RWPE2 (cell line): ENCODE measurements around the gene KLF6.

Experiments
- ATAC-seq: fragments of 200-7000 bp; cut with Tn5 transposase; 3 replicates; pipeline ENCODE4 v1.9.1; 2021; ENCODE audit warnings: low read depth
- DNase-seq: peaks from one replicate; pipeline ENCODE4 v3.0.0-alpha.2; 2020; ENCODE audit warnings: low spot score
- H3K27ac ChIP-seq: fragments of 450-650 bp; 2 replicates; pipeline ENCODE4 v1.5.1; 2017; ENCODE audit warnings: mild to moderate bottlenecking; ENCODE audit not compliant: poor library complexity, severe bottlenecking
- H3K27me3 ChIP-seq: fragments of 250-450 bp; sonication (Bioruptor Pico); 2 replicates; pipeline ENCODE4 v1.5.1; 2021; ENCODE audit warnings: mild to moderate bottlenecking, moderate library complexity; ENCODE audit not compliant: insufficient read depth, poor library complexity, severe bottlenecking
- H3K36me3 ChIP-seq: fragments of 250-450 bp; sonication (Bioruptor Pico); 2 replicates; pipeline ENCODE4 v1.5.1; 2020; ENCODE audit warnings: low read depth, mild to moderate bottlenecking, moderate library complexity
- H3K4me1 ChIP-seq: fragments of 250-450 bp; sonication (Bioruptor Pico); 2 replicates; pipeline ENCODE4 v1.5.1; 2021; ENCODE audit warnings: mild to moderate bottlenecking, moderate library complexity; ENCODE audit not compliant: insufficient read depth, poor library complexity, severe bottlenecking
- H3K4me3 ChIP-seq: fragments of 250-450 bp; sonication (Bioruptor Pico); 2 replicates; pipeline ENCODE4 v1.5.1; 2021; ENCODE audit warnings: mild to moderate bottlenecking, moderate library complexity; ENCODE audit not compliant: severe bottlenecking
- H3K9me3 ChIP-seq: fragments of 250-450 bp; sonication (Bioruptor Pico); 2 replicates; pipeline ENCODE4 v1.5.1; 2021; ENCODE audit warnings: mild to moderate bottlenecking, moderate library complexity; ENCODE audit not compliant: severe bottlenecking
- CTCF ChIP-seq: fragments of 450-650 bp; IDR thresholded peaks from one replicate; pipeline ENCODE4 v1.5.1; 2017; ENCODE audit warnings: mild to moderate bottlenecking, moderate library complexity; ENCODE audit not compliant: poor library complexity, severe bottlenecking

The KLF6 gene

GRCh38 chr10:3792710-3793219 lies 7.8 kb upstream of the KLF6 start:
- no peaks in the 10 kb centered on the region for H3K4me1 ChIP-seq
- H3K9me3 ChIP-seq = peaks cover 4% of the 10 kb centered on the region
- H3K4me3 ChIP-seq = no peak overlapping the region
- DNase-seq = no peak
- ATAC-seq = no peak
- no peaks in the 10 kb centered on the region for H3K36me3 ChIP-seq
- TF ChIP-seq CTCF = no peak
- no peak overlapping the region for H3K27ac ChIP-seq
- no peaks in the 10 kb centered on the region for H3K27me3 ChIP-seq

- H3K9me3 ChIP-seq = peaks cover 4% of the 10 kb centered on the region
- no peaks in the 10 kb centered on the region for H3K27me3 ChIP-seq
- no peak overlapping the region for H3K4me3 ChIP-seq
- no peak overlapping the region for H3K27ac ChIP-seq
- no peaks in the 10 kb centered on the region for H3K36me3 ChIP-seq
- TF ChIP-seq CTCF = no peak
- H3K4me1 ChIP-seq = no peaks in the 10 kb centered on the region
- ATAC-seq (0 out of 3 replicates have a peak, but pooled peaks have one; percentile 27), DNase-seq (no peak)
These were observed 7.1 kb upstream of the KLF6 start for GRCh38 chr10:3791974-3792633.

- peaks cover 9% of the 10 kb centered on the region for H3K4me1 ChIP-seq
- DNase-seq (no peak), ATAC-seq (no peak)
- H3K27me3 ChIP-seq = no peaks in the 10 kb centered on the region
- TF ChIP-seq CTCF = no peak
- no peaks in the 10 kb centered on the region for H3K36me3 ChIP-seq
- H3K4me3 ChIP-seq = no peak overlapping the region
- H3K27ac ChIP-seq = no peak overlapping the region
- H3K9me3 ChIP-seq = peaks cover 4% of the 10 kb centered on the region
These were observed 5.8 kb upstream of the KLF6 start for GRCh38 chr10:3790858-3791257.

GRCh38 chr10:3790272-3790671 lies 5.3 kb upstream of the KLF6 start:
- Histone ChIP-seq H3K4me3 (no peak overlapping the region), H3K27ac (no peak overlapping the region), H3K4me1 (peaks cover 9% of the 10 kb centered on the region), H3K36me3 (no peaks in the 10 kb centered on the region), H3K9me3 (peaks cover 4% of the 10 kb centered on the region), H3K27me3 (no peaks in the 10 kb centered on the region)
- DNase-seq = no peak
- no peak for TF ChIP-seq CTCF
- no peak for ATAC-seq

- DNase-seq (no peak), ATAC-seq (no peak)
- Histone ChIP-seq H3K4me3 (no peak overlapping the region), H3K4me1 (peaks cover 9% of the 10 kb centered on the region), H3K9me3 (peaks cover 4% of the 10 kb centered on the region), H3K27ac (no peak overlapping the region), H3K36me3 (peaks cover 3% of the 10 kb centered on the region), H3K27me3 (no peaks in the 10 kb centered on the region)
- TF ChIP-seq CTCF = no peak
These were observed 4.6 kb upstream of the KLF6 start for GRCh38 chr10:3789621-3790020.
